H1 (cell line): Measurements from ENCODE around the gene STAT4. TPM values are rescaled to one million over a fixed set of nuclear protein-coding genes. Genes with fewer than 3 reads are reported as not detected.

Source experiments
- YY1 ChIP-seq: IDR thresholded peaks from 2 replicates; pipeline ENCODE4 v1.6.1; 2011; ENCODE audit warnings: low read depth, mild to moderate bottlenecking, low read length
- polyA plus RNA-seq, 7 experiments: library from polyadenylated mRNA; depleted of rRNA in 3 of 7; stranded (reverse) in 5 of 7; unstranded in 2 of 7; fragments of >200 nt in 5 of 7; fragments of 200-250 nt in 2 of 7; gene quantifications; 1 replicate in 5 of 7; 2 replicates in 1 of 7; 4 replicates in 1 of 7; pipeline versions ENCODE4 v1.2.1 to v1.2.3, GENCODE V29; 2011 to 2013; ENCODE audit warnings: missing spikeins in 2 of 7, mixed read lengths in 2 of 7
- total RNA-seq: library from RNA; stranded (reverse); fragmentation: NEBNext Ultra II Directional; extraction: Animal tissue kit (Norgen Biotek cat#: 25700); gene quantifications from 2 replicates; pipeline ENCODE4 v1.2.1, GENCODE V29; 2021
- TF ChIP-seq, protein P1 (sequence below): IDR thresholded peaks from 2 replicates; pipeline ENCODE4 v1.6.1; 2011; ENCODE audit warnings: low read length, improper control_type of control experiment

The STAT4 gene
- total and polyA plus RNA-seq, 2 of the 8 experiments (the other 6 are each of a cell fraction or from before 2014, with no cell fraction given), result 0.36 to 0.63 TPM

DNA sequence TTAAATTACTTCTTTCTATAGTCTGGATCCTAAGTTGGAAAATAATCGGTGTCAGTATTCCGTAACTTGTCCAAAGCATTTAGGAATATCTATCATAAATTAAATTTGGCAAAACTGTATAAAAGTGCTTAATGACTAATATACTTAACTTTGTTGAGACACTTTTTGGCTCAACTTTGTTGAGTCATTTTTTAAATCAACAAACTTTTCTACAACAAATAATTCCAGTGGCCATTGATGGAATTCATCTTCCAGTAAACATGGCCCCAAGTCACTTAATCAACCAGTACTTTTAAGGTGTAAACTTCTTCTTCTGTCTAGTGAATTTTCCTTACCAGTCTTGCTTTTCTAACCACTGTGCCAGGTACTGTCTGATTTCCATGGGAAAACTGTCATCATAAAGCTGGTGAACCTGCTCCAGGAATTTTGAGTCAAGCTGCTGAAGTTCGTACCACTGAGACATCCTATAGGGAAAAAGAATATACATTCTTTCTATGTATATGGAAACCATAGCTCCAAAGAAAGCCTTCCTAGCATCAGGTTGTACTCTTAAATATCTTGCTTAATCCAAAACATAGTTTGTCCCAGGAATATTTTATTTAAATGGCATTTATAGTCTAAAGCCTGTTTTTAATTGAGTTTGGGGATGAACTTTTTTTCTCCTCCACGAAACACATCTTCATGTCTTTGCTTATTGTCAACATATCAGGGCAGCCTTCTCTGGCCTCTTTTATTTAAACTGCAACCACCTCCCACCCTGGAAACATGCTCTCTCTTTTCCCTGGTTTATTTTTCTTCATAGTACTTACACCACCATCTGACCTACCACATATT is 141.0 kb downstream of the STAT4 start (continued):
- TF ChIP-seq YY1, result no peak
- TF ChIP-seq, protein P1, sequence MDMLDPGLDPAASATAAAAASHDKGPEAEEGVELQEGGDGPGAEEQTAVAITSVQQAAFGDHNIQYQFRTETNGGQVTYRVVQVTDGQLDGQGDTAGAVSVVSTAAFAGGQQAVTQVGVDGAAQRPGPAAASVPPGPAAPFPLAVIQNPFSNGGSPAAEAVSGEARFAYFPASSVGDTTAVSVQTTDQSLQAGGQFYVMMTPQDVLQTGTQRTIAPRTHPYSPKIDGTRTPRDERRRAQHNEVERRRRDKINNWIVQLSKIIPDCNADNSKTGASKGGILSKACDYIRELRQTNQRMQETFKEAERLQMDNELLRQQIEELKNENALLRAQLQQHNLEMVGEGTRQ, result no peak
- TF ChIP-seq, all 59 proteins: peak for 0
